Coronary artery (tissue), 2 donors: ENCODE measurements around the gene BLVRB.
"Not testable (repeated sequence)": the region's sequence is repeated elsewhere in the genome, so short reads cannot be mapped to it uniquely, and the experiment has no call there.

Experiments used
- DNase-seq: peaks from one replicate; pipeline ENCODE4 v3.0.0-alpha.2; 2017; ENCODE audit warnings: low spot score
- H3K27ac ChIP-seq, 2 donors: fragments of 200-600 bp; sonication (generic); one replicate each; pipeline ENCODE4 v1.5.1; 2016 to 2019
- H3K4me3 ChIP-seq: fragments of 200-600 bp; sonication (generic); 2 replicates; pipeline ENCODE4 v1.5.1; 2016; ENCODE audit warnings: mild to moderate bottlenecking, moderate library complexity
- CTCF ChIP-seq: fragments of 200-600 bp; sonication (generic); IDR thresholded peaks from one replicate; pipeline ENCODE4 v1.5.1; 2019; ENCODE audit warnings: antibody characterized with exemption

BLVRB gene

DNA sequence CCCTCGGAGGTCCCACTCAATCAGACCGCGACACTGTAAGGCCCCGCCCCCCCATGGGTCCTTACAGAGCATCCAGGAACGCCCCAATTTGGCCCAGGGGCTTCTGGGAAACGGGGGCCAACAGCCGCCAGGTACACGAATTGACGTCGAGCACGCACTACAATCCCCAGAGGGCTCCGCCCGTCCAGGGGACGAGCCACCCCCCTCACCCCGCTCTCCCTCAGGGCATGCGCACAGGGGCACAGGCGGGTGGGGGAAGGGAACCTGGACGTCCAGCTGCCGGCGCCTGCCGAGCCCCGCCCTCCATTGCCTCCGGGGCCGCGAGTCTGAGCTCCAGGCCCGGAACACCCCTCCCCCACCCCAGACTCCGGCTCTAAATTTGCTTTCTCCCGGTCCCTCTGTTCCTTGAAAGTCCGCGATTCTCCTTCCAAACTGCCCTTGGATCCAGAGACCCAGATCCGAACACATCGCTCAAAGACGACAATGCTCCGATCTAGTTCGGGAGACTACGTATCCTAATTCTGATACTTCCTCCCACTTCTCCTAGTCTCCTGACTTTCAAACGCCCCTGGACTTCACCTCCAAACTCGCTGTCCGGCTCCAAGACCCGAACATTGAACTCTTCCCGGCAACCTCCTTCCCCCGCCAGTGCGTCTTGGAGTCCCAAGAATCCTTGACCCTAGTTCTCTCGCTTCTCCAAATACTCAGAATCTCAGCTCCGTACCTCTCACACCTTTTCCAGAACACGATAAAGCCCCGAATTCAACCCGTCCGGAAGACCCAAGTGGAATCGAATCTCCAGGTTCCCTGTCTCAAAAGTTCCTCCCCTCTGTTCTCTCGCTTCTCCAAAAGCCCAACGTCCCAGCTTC lies 22.2 kb downstream of the BLVRB start:
- H3K4me3 ChIP-seq = peak overlapping the region; percentile 96
- peak; percentile 100 for DNase-seq
- peak overlapping the region; percentile 94 to 100 for H3K27ac ChIP-seq
- no peak for TF ChIP-seq CTCF

DNA sequence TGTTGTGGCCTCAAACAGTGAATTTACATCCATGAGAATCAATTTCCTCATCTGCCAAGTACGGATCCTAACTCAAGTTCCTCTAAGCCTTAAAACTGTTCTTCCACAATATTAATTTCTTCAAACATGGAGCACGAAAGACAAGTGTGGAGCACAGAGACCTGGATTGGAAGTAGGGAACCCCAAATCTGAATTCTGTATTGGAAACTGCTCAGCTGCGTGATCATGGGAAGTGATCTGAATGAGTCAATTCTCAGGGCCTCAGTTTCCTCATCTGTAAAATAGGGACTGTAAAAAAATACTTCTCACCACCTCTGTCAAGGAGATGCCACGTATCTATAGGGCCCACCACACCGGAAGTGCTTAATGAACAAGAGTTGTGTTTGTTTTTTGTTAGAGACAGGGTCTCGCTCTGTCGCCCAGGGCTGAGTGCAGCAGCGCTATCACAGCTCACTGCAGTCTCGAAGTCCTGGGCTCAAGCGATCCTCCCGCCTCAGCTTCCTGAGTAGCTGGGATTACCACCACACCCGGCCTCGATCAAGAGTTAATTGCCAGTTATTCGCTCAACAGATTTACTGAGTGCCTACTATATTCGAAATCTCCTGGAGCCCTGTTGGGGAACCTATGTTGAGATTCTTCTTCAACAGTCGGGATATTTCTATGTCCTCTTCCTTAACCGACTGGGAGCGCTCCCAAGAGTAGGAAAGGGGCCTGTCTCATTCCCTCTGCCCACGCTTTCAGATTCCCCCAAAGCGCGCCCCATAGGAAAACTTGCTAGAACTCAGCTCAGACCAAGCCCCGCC lies 23.0 kb downstream of the BLVRB start:
- TF ChIP-seq CTCF = no peak
- no peak for DNase-seq
- H3K27ac ChIP-seq = peak overlapping the region; percentile 71 to 100
- peak overlapping the region; percentile 96 for H3K4me3 ChIP-seq

GRCh38 chr19:40441719-40442253 lies 23.8 kb downstream of the BLVRB start:
- H3K4me3 ChIP-seq = peak overlapping the region; percentile 96
- peak overlapping the region in 1 of 2 donors; percentile 36 for H3K27ac ChIP-seq
- no peak for TF ChIP-seq CTCF
- no peak for DNase-seq

- Histone ChIP-seq H3K4me3 (no peak overlapping the region), H3K27ac (no peak overlapping the region)
- no peak for DNase-seq
- no peak for TF ChIP-seq CTCF
These were observed 27.3 kb downstream of the BLVRB start for GRCh38 chr19:40438284-40438683.

- TF ChIP-seq CTCF = no peak
- Histone ChIP-seq H3K4me3 (peak overlapping the region; percentile 65), H3K27ac (peak overlapping the region; percentile 88 to 92)
- DNase-seq = peak; percentile 94
These were observed 31.9 kb downstream of the BLVRB start for GRCh38 chr19:40433391-40434216.

GRCh38 chr19:40432760-40433159 lies 32.8 kb downstream of the BLVRB start:
- peak overlapping the region; percentile 88 to 92 for H3K27ac ChIP-seq
- peak overlapping the region; percentile 65 for H3K4me3 ChIP-seq
- not testable (repeated sequence) for DNase-seq
